HT-29 (cell line): ENCODE results near the gene PTPRN2. TPM values are rescaled to one million over a fixed set of nuclear protein-coding genes. Genes with fewer than 3 reads are reported as not detected.

Experiments used
- DNase-seq: peaks from one replicate; pipeline ENCODE4 v3.0.0-alpha.2; 2015; ENCODE audit warnings: low spot score
- total RNA-seq: library from RNA; depleted of rRNA; stranded (reverse); fragments of >200 nt; shearing (Covaris generic); gene quantifications from 2 replicates; pipeline ENCODE4 v1.2.3, GENCODE V29; 2014

The PTPRN2 gene
- total RNA-seq, 1 experiment from 2014 or later = 1.7 TPM

DNA sequence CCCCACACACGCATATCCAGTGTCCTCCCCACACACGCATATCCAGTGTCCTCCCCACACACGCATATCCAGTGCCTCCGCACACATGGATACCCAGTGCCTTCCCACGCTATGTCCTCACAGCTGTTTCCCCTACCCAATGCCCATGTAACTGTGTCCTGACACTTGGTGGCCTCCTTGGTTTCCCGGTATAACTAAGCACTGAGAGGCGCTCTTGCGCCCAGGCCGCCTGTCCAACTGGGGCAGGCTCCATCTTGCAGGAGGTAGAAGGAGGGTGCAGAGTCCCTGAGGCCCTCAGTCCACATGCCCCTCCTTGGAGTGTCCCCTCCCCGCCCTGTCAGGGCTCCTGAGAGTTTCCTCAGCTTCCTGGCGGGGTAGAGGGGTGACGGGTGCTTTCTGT lies 715.2 kb downstream of the PTPRN2 start:
- DNase-seq = no peak

GRCh38 chr7:157871681-157872080 lies 715.9 kb downstream of the PTPRN2 start:
- DNase-seq = no peak

DNA sequence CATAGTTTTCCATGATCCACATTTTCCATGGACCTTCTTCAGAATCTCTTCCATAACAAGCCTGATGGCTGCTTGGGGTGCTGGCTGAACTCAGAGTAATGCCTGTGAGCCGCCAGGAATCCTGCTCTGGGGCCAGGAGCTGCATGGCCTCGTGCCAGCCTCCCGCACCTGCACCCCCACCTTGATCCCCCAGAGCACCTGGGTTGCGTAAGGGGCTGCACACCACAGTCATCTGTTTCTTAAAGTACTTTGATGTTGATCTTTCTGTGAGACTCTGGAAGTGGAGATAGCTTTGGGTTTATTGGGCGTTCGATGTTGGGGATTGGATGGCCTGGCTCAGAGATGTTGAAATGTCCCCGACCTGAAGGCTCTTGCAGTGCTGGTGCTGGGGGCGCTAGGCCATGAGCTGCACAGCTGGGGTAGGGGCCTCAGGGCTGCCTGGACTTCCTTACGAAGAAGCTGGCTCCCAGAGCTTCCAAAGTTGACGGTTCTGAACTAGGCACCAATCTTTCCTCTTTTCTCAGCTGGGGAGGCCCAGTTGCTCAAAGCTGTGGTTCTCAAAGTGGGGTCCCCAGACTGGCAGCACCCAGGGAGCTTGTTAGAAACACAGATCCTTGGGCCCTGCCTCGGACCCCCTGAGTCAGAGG lies 716.9 kb downstream of the PTPRN2 start:
- DNase-seq = no peak

DNA sequence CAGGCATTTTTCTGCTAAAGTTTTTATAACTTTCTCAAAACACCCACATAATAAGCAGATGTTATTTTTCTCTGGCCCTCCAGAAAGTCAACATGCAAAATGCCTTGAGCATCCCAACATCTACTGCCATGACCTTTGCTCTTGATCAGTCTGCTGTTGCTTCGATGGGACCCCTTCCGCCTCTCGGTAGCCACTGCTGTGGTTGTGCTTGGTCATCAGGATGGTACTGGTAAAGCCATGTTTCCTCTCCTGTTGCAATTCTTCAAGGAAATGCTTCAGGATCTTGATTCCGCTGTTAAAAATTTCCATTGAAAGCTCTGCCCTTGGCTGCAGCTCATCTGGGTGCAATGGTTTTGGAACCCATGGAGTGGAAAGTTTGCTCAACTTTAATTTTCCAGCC lies 717.8 kb downstream of the PTPRN2 start:
- no peak for DNase-seq

DNA sequence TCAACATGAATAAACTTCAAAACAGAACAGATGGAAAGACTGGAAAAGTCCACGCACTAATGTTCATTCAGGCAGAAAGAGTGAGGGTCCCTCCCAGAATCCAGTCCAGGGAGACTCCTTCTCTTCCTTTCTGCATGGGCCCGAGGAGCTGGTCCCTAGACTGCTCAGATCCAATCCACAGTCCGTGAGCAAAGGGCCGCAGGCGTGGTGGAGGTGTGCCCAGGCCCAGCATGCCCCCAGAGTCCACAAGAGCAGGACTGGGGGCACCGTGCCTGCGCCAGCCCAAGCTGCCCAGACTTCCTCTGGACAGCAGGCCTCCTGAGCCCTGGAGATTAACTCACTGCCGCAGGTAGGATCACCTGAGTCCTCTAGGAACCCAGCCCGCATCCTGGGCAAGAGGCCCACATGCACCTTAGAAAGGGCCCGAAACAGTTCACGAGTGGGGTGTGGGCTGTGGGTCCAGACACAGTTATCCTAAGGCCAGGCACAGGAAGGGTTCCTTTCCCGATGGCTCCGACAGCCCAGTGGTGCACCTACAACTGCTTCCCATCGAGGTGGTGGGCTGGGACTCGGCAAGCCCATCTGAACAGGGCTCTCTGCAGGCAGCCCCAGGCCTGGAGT lies 719.8 kb downstream of the PTPRN2 start:
- no peak for DNase-seq

DNA sequence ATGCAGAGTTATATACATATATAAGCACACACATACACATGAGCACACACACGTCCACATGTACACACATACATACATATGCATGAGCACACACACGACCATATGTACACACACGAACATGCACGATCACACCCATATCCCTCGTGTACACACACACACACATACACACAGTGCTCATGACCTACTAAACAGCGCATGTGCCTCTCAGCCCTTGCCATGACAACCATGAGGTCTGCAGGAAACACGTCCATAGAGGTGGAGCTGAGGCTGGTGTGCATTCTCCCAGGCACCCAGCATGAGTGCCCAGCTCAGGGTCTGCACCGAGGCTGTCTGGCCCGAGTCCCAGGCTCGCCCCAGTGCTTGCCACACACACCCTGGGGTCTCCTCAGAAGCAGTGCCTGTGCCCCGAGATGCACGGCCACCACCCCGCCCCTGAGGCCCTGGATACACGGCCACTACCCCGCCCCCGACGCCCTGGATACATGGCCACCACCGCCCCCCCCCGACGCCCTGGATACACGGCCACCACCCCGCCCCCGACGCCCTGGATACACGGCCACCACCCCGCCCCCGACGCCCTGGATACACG lies 721.2 kb downstream of the PTPRN2 start:
- no peak for DNase-seq

DNA sequence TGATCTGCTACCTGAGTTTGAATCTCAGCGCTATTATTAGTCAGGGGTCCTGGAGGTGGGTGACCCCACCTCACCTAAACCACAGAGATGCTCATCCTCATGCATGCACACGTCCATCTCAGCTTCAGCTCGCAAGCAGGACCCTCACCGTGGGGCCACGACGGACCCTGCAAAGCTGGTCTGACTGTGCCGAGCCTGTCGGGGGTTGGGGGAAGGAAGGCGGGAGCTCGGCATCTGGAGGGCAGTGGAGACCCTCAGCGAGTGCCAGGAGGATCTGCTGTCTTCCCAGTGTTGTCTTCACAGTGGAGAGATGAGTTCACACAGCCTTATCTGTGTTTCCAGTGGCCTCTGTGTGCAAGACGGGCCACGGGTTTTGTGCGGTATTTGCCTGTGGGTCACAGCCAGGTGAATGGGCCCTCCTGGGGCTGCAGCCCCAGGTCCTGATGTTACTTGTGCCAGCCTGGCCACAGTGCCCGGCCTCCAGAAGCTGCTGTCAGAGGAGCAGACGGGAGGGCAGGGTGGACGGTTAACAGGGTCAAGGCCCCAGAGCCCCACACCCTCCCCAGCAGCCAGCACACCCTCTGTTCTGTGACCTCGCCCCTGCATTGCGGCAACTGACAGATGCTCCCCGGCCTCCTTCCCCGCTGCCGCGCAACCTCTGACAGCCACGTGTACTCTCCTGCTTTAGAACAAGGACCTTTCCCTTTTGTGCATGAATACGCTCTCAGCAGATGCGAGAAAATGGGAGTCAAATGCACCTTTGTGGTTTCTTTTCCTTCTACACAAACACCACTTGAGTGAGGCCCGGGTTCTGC lies 722.1 kb downstream of the PTPRN2 start:
- DNase-seq = no peak

DNA sequence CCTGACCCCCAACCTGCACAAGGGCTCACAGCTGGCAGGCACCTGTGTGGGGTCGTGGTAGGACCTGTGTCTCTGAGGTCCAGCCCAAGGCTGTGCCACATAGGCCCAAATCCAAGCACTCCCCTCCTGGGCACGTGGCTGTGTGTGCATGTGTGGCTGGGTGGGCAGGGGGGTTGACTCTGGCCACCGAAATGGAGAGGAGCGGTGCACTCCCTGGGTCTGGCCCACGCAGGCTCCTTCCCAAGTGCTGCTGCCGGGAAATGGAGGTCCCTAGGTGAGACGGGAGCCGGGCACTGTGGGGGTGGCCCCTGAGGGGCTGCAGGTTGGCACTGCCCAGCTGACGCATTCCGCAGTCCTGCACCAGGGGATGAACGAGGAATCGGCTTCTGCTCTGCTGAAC lies 722.7 kb downstream of the PTPRN2 start:
- no peak for DNase-seq

DNA sequence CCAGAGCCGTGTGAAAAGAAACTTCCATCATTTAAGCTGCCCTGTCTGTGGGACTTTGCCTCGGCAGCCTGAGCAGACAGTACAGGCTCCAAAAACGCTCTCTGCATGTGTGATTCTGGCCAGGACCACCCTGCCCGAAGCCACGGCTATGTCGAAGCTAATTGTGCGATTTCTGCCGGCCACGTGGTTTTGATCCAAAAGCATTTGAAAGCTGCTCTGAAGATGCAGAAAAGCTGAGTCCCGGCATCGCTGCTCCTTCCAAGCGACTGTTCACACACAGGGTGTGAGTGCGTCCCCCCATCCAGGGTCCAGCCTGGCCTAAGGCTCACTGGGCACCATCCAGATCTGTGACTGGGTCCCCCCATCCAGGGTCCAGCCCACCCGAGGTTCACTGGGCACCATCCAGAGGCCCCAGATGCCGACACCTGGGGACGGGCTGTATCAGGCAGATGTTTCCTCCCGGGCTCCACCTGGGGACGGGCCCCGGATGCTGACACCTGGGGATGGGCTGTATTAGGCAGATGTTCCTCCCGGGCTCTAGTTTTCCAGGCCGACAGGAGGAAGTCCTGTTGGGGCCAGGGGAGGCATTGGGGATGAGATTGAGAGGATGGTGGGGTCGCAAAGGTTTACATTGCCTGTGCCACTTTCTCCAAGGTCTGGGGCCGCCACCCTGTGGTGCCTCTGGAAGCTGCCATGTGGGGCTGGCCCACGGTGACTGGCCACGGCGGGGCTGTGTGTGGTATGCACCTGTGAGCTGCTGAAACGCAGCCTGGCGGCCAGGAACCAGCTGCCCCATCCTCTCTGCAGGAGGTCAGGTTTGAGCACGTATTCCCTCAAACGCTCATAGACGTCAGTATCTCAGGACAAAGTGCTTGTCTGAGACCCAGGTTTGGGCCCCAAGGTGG lies 723.5 kb downstream of the PTPRN2 start:
- no peak for DNase-seq

DNA sequence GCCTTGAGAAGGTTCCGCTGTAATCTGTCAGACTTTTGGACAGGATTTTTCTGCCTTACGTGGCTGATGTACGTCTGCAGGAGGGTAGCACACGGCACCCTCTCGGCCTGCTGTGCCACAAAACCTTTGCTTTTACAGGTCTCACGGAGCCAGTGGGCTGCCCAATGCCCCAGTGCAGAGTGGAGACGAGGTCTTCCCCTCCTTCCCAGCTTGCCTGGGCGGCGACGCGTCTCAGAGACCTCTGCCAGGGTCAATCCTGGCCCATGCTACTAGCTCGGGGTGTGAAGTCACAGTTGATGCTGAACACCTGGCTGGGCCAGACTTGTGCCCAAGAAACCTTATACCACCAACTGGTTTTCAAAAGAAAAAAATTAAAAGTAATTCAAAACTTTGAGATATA lies 724.4 kb downstream of the PTPRN2 start:
- no peak for DNase-seq

GRCh38 chr7:157862731-157863130 lies 724.9 kb downstream of the PTPRN2 start:
- no peak for DNase-seq

- DNase-seq = no peak
Measured at GRCh38 chr7:157861551-157861950, 726.1 kb downstream of the PTPRN2 start.

DNA sequence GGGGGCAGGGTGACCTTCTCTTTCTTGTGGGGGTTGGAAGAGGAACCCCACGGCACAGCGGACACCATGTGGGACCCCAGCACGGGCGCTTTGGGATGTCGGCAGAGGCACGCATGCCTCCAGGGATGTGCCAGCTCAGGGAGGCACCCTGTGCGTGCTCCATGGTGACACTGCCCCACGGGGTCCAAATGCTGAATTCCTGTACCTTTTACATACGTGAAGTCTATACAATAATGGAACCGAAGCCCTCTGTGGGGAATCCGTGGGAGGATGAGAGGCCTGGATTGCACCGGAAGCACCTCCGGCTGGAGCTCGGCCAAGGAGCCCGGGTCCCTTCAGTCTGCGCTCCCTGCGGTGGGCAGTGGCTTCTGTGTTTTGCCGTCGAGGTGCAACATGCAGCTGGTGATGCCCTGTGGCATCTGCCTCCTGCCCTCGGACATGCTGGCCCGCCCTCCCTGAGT lies 726.6 kb downstream of the PTPRN2 start:
- no peak for DNase-seq

DNA sequence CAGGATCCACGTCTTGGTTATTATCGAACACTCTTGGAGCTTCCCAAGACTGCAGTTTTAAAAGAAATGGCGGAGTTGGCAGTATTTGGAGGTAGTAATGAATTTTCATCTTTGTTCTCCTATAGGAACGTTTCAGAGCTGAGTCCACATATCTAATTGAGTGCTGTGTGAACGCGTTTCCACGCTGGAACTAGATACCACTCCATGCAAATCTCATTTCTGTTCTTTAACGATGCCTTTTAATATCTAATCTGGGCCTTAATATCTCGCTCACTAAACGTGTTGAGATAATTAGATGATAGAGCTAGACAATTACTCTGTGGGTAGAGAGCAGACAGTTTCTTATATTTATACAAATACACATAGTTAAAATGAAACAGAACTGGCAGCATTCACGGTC lies 727.2 kb downstream of the PTPRN2 start:
- no peak for DNase-seq

- no peak for DNase-seq
Measured at GRCh38 chr7:157859915-157860314, 727.7 kb downstream of the PTPRN2 start.

DNA sequence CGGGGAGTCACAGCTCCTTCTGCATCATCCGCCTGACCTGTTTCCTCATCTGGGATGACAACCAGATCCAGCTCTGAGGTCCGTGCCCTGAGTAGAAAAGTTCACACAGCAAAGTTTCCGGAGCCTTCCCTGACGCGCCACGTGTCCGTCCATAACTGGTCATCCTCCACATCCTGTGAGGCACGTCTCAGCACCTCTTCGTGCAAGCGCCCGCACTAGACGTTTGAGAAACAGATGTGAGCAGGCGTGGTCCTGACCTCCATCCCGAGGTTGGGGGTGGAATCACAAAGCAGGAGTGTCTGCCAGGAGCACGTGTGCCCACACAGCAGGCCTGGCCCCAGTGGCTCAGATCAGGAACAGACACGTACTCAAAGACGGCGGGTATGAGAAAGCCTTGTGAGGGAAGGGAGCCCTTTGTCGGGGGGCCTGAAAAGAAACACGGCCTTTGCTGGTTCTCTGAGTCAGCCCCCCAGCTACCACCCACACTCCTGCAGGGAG lies 730.0 kb downstream of the PTPRN2 start:
- no peak for DNase-seq

DNA sequence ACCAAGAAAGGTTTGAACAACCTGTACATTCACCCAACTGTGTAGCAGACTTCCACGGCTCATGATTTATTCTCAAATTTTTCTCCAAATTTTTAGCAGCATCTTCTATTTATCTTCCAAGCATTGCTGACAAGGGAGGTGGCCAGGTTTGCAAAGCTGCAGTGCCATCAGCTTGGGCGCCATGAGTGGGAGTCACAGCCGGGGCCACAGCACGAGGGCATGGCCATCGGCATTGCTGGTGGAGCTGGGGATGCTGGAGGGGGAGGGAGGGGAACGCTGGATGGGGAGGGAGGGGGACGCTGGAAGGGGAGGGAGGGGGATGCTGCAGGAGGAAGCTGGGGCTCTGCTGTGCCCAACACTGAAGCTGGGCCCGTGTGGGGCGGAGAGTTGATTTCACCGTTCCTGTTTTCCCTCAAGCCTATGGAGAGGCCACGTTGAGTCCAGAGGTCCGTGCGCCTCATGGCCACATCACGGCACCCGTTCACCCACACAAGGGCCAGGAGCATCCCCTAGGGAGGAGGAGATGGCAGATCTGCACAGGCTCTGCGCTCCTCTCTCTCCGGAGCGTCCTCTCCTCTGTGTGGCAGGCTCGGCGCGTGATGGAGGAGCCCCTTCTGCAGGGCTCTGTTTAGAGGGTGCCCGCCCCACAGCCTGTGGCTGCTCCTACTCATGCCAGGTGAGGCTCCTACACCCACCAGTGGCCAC lies 730.6 kb downstream of the PTPRN2 start:
- no peak for DNase-seq

- DNase-seq = no peak
Measured at GRCh38 chr7:157855452-157856213, 732.0 kb downstream of the PTPRN2 start.

- DNase-seq = no peak
Measured at GRCh38 chr7:157855016-157855415, 732.6 kb downstream of the PTPRN2 start.
